A549 (cell line): Measurements from ENCODE around the gene MAP4K4.

Experiments
- EP300 ChIP-seq, 2 experiments: fragments of >200 bp; sonication (Bioruptor Twin); formaldehyde crosslinking; IDR thresholded peaks; 2 replicates in 1 of 2; 3 replicates in 1 of 2; pipeline ENCODE4 v1.6.1; 2016 to 2017
- JUN ChIP-seq, 2 experiments: fragments of >200 bp; sonication (Bioruptor Twin); formaldehyde crosslinking; IDR thresholded peaks; 2 replicates in 1 of 2; 3 replicates in 1 of 2; pipeline ENCODE4 v1.6.1; 2016 to 2017
- MAFK ChIP-seq: fragments of 450-650 bp; IDR thresholded peaks from 2 replicates; pipeline ENCODE4 v1.6.1; 2014; ENCODE audit not compliant: partially characterized antibody
- MAX ChIP-seq: IDR thresholded peaks from 2 replicates; pipeline ENCODE4 v1.6.1; 2012
- NFE2L2 ChIP-seq: fragments of 150-350 bp; conservative IDR thresholded peaks from 2 replicates; pipeline ENCODE4 v1.6.1; 2014; ENCODE audit warnings: low read length
- NR3C1 ChIP-seq: fragments of >200 bp; sonication (Bioruptor Twin); formaldehyde crosslinking; IDR thresholded peaks from 3 replicates; pipeline ENCODE4 v1.6.1; 2017
- PBX3 ChIP-seq: IDR thresholded peaks from 2 replicates; pipeline ENCODE4 v1.6.1; 2012
- PHF8 ChIP-seq: fragments of 200-600 bp; sonication (generic); IDR thresholded peaks from 2 replicates; pipeline ENCODE4 v1.6.1; 2016; ENCODE audit warnings: low read depth, mild to moderate bottlenecking, antibody characterized with exemption, moderate library complexity, borderline replicate concordance
- POLR2AphosphoS2 ChIP-seq: conservative IDR thresholded peaks from 2 replicates; pipeline ENCODE4 v1.6.1; 2012; ENCODE audit warnings: low read length, improper control_type of control experiment, inconsistent platforms
- REST ChIP-seq: fragments of 200-600 bp; sonication (generic); IDR thresholded peaks from 2 replicates; pipeline ENCODE4 v1.6.1; 2016; ENCODE audit warnings: antibody characterized with exemption, mild to moderate bottlenecking, moderate library complexity
- TF ChIP-seq, protein P1 (sequence below): fragments of >200 bp; sonication (Bioruptor Twin); formaldehyde crosslinking; IDR thresholded peaks from 3 replicates; pipeline ENCODE4 v1.5.1; 2016
- TF ChIP-seq, protein P2 (sequence below): fragments of >200 bp; sonication (Bioruptor Twin); formaldehyde crosslinking; IDR thresholded peaks from 3 replicates; pipeline ENCODE4 v1.6.1; 2016

- TF ChIP-seq PBX3 (no peak), NR3C1 (no peak), MAFK (no peak), PHF8 (no peak), REST (no peak), NFE2L2 (no peak), JUN (IDR thresholded peaks at IDR 0.05) (no peak), MAX (no peak), EP300 (IDR thresholded peaks at IDR 0.05) (no peak), POLR2AphosphoS2 (no peak)
- TF ChIP-seq, protein P1, sequence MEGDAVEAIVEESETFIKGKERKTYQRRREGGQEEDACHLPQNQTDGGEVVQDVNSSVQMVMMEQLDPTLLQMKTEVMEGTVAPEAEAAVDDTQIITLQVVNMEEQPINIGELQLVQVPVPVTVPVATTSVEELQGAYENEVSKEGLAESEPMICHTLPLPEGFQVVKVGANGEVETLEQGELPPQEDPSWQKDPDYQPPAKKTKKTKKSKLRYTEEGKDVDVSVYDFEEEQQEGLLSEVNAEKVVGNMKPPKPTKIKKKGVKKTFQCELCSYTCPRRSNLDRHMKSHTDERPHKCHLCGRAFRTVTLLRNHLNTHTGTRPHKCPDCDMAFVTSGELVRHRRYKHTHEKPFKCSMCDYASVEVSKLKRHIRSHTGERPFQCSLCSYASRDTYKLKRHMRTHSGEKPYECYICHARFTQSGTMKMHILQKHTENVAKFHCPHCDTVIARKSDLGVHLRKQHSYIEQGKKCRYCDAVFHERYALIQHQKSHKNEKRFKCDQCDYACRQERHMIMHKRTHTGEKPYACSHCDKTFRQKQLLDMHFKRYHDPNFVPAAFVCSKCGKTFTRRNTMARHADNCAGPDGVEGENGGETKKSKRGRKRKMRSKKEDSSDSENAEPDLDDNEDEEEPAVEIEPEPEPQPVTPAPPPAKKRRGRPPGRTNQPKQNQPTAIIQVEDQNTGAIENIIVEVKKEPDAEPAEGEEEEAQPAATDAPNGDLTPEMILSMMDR: no peak
- TF ChIP-seq, protein P2, sequence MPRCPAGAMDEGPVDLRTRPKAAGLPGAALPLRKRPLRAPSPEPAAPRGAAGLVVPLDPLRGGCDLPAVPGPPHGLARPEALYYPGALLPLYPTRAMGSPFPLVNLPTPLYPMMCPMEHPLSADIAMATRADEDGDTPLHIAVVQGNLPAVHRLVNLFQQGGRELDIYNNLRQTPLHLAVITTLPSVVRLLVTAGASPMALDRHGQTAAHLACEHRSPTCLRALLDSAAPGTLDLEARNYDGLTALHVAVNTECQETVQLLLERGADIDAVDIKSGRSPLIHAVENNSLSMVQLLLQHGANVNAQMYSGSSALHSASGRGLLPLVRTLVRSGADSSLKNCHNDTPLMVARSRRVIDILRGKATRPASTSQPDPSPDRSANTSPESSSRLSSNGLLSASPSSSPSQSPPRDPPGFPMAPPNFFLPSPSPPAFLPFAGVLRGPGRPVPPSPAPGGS: no peak
These were observed 29.7 kb upstream of the MAP4K4 start for GRCh38 chr2:101667823-101668222.
